ENCODE measurements around the gene BIN1.

Gene BIN1

GRCh38 chr2:127138281-127138680, 31.3 kb upstream of the BIN1 start:
- Histone ChIP-seq H3K4me2 (ENCODE audit: low read depth, low read length) (no peak overlapping the region), H3K4me3 (ENCODE audit: low read length) (no peak overlapping the region), H3K27ac (ENCODE audit: low read length) (no peak overlapping the region), H3K9ac (ENCODE audit: low read length) (no peak overlapping the region), H4K20me1 (ENCODE audit: insufficient read depth, low read length) (no peaks in the 10 kb centered on the region), H3K4me1 (ENCODE audit: low read length) (no peaks in the 10 kb centered on the region), H3K36me3 (replicated peaks; ENCODE audit: insufficient read depth, low read length) (no peaks in the 10 kb centered on the region), H3K9me2 (replicated peaks; ENCODE audit: insufficient read depth, low read length) (no peaks in the 10 kb centered on the region), H3K9me3 (replicated peaks; ENCODE audit: insufficient read depth, low read length) (no peaks in the 10 kb centered on the region; the same call in 1 of the 2 replicates), H3K27me3 (replicated peaks; ENCODE audit: insufficient read depth, low read length) (no peaks in the 10 kb centered on the region), H3K79me2 (ENCODE audit: low read length) (no peaks in the 10 kb centered on the region), H3F3A (ENCODE audit: insufficient read depth, low read length) (no peaks in the 10 kb centered on the region), H2AFZ (ENCODE audit: low read length) (no peak overlapping the region)
- TF ChIP-seq EZH2phosphoT487 (IDR thresholded peaks at IDR 0.05; ENCODE audit: low read length) (no peak), EZH2 (optimal IDR thresholded peaks at IDR 0.05; ENCODE audit: low read depth, low read length) (no peak)
- TF ChIP-seq, protein P1, sequence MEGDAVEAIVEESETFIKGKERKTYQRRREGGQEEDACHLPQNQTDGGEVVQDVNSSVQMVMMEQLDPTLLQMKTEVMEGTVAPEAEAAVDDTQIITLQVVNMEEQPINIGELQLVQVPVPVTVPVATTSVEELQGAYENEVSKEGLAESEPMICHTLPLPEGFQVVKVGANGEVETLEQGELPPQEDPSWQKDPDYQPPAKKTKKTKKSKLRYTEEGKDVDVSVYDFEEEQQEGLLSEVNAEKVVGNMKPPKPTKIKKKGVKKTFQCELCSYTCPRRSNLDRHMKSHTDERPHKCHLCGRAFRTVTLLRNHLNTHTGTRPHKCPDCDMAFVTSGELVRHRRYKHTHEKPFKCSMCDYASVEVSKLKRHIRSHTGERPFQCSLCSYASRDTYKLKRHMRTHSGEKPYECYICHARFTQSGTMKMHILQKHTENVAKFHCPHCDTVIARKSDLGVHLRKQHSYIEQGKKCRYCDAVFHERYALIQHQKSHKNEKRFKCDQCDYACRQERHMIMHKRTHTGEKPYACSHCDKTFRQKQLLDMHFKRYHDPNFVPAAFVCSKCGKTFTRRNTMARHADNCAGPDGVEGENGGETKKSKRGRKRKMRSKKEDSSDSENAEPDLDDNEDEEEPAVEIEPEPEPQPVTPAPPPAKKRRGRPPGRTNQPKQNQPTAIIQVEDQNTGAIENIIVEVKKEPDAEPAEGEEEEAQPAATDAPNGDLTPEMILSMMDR (IDR thresholded peaks at IDR 0.05; ENCODE audit: low read length): no peak
- no peak for DNase-seq

GRCh38 chr2:127137741-127138140, 30.8 kb upstream of the BIN1 start:
- no peaks in the 10 kb centered on the region for H3K4me1 ChIP-seq (ENCODE audit: low read length)
- H3K27ac ChIP-seq (ENCODE audit: low read length): no peak overlapping the region
- DNase-seq: no peak
- H3K27me3 ChIP-seq (replicated peaks; ENCODE audit: insufficient read depth, low read length): no peaks in the 10 kb centered on the region
- TF ChIP-seq EZH2phosphoT487 (IDR thresholded peaks at IDR 0.05; ENCODE audit: low read length) (no peak), EZH2 (optimal IDR thresholded peaks at IDR 0.05; ENCODE audit: low read depth, low read length) (no peak)
- TF ChIP-seq, protein P1 (IDR thresholded peaks at IDR 0.05; ENCODE audit: low read length): no peak
- no peaks in the 10 kb centered on the region for H3K36me3 ChIP-seq (replicated peaks; ENCODE audit: insufficient read depth, low read length)
- no peak overlapping the region for H2AFZ ChIP-seq (ENCODE audit: low read length)
- H3F3A ChIP-seq (ENCODE audit: insufficient read depth, low read length): no peaks in the 10 kb centered on the region
- H3K4me3 ChIP-seq (ENCODE audit: low read length): no peak overlapping the region
- no peaks in the 10 kb centered on the region for H3K79me2 ChIP-seq (ENCODE audit: low read length)
- H3K9me3 ChIP-seq (replicated peaks; ENCODE audit: insufficient read depth, low read length): no peaks in the 10 kb centered on the region; the same call in 1 of the 2 replicates
- H3K9ac ChIP-seq (ENCODE audit: low read length): no peak overlapping the region
- H3K9me2 ChIP-seq (replicated peaks; ENCODE audit: insufficient read depth, low read length): no peaks in the 10 kb centered on the region
- no peaks in the 10 kb centered on the region for H4K20me1 ChIP-seq (ENCODE audit: insufficient read depth, low read length)
- H3K4me2 ChIP-seq (ENCODE audit: low read depth, low read length): no peak overlapping the region

- no peak overlapping the region for H3K27ac ChIP-seq (ENCODE audit: low read length)
Observed at GRCh38 chr2:127137225-127137624, 30.3 kb upstream of the BIN1 start.

More at GRCh38 chr2:127137225-127137624, 30.3 kb upstream of the BIN1 start:
- H3K36me3 ChIP-seq (replicated peaks; ENCODE audit: insufficient read depth, low read length): no peaks in the 10 kb centered on the region
- H3K79me2 ChIP-seq (ENCODE audit: low read length): no peaks in the 10 kb centered on the region
- H3K4me3 ChIP-seq (ENCODE audit: low read length): no peak overlapping the region
- TF ChIP-seq EZH2phosphoT487 (IDR thresholded peaks at IDR 0.05; ENCODE audit: low read length): no peak
- TF ChIP-seq EZH2 (optimal IDR thresholded peaks at IDR 0.05; ENCODE audit: low read depth, low read length): no peak
- TF ChIP-seq, protein P1 (IDR thresholded peaks at IDR 0.05; ENCODE audit: low read length): no peak
- H3K27me3 ChIP-seq (replicated peaks; ENCODE audit: insufficient read depth, low read length): no peaks in the 10 kb centered on the region
- no peaks in the 10 kb centered on the region for H3K4me1 ChIP-seq (ENCODE audit: low read length)
- no peaks in the 10 kb centered on the region; the same call in 1 of the 2 replicates for H3K9me3 ChIP-seq (replicated peaks; ENCODE audit: insufficient read depth, low read length)
- no peak for DNase-seq
- no peak overlapping the region for H3K4me2 ChIP-seq (ENCODE audit: low read depth, low read length)
- H3F3A ChIP-seq (ENCODE audit: insufficient read depth, low read length): no peaks in the 10 kb centered on the region
- no peak overlapping the region for H3K9ac ChIP-seq (ENCODE audit: low read length)
- H2AFZ ChIP-seq (ENCODE audit: low read length): no peak overlapping the region
- H3K9me2 ChIP-seq (replicated peaks; ENCODE audit: insufficient read depth, low read length): no peaks in the 10 kb centered on the region
- H4K20me1 ChIP-seq (ENCODE audit: insufficient read depth, low read length): no peaks in the 10 kb centered on the region
